GM12892 (cell line): ENCODE results near the gene C17orf78.
A peak's percentile ranks its signal among the peaks of the same experiment; 100 is the strongest.
"Not testable (repeated sequence)": the region's sequence is repeated elsewhere in the genome, so short reads cannot be mapped to it uniquely, and the experiment has no call there.

Source experiments
- DNase-seq: peaks from one replicate; pipeline ENCODE4 v3.0.0; 2011; ENCODE audit not compliant: insufficient read length
- FAIRE-seq: peaks from 2 replicates; lab custom pipeline; 2011; peaks lifted over from hg19 to GRCh38; lab: Jason Lieb, UNC
- POLR2A ChIP-seq: IDR thresholded peaks from 2 replicates; pipeline ENCODE4 v1.6.1; 2011; ENCODE audit warnings: low read depth, low read length, control low read depth
- POLR2AphosphoS5 ChIP-seq: IDR thresholded peaks from 2 replicates; pipeline ENCODE4 v1.6.1; 2011; ENCODE audit warnings: low read depth, low read length, control low read depth
- TAF1 ChIP-seq: IDR thresholded peaks from 2 replicates; pipeline ENCODE4 v1.6.1; 2011; ENCODE audit warnings: low read depth, mild to moderate bottlenecking, control low read depth, low read length, borderline replicate concordance

C17orf78 gene

DNA sequence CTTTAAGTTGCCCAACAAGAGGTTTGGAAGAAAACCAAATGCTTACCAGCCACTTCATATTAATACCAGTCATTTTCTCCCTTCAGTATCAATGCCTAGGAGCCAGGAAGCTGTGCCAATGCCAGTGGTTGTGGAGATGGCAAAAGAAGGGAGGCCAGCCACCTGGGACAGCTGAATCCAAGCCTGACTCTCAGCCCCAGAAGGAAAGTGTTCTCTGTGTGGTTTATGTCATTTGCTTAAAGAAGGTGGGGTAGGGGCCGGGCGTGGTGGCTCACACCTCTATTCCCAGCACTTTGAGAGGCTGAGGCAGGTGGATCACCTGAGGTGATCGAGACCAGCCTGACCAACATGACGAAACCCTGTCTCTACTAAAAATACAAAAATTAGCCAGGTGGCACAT lies 13.4 kb downstream of the C17orf78 start:
- no peak for DNase-seq
- no peak for FAIRE-seq
- TF ChIP-seq POLR2AphosphoS5 (no peak), POLR2A (no peak), TAF1 (no peak)

DNA sequence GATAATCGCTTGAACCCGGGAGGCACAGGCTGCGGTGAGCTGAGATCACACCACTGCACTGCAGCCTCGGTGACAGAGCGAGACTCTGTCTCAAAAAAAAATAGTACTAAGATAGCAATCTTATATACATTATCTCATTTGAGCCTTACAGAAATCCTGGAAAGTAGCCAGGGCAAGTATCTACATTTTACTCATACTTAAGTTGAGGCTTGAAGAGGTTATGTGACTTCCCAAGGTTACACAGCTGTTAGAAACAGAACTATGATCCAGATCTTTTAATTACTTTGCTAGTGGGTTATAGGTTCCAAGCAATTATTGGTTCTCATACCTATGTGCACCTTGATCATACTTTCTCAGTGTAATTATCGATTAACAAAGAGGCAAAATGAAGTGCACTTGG lies 15.4 kb downstream of the C17orf78 start:
- TF ChIP-seq POLR2A (no peak), TAF1 (no peak), POLR2AphosphoS5 (no peak)
- DNase-seq = no peak

DNA sequence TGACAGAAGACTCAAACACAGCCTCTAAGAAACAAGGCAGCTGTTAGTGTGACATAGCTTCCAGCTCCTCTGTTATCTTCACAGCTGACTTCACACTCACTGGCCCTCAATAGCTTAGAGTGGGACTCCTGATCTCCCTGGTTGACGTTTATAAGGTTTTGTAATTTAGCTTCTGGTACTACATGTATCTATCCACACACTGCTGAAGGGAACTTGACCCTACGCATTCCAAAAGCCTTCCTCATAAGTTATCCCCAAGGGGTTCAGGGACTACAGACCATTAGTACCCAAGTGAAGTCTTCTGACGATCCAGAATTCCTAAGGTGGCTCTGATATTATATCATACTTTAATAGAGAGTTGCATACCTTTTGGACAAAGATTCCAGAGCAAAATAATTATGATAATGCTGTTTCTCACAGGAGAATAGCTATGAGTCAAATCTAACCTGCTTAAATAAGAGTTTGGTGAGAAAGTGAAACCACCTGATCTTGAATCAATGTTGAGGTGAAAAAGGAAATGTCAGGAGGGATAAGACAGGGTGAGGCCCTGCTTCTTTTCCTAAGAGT lies 16.3 kb downstream of the C17orf78 start:
- DNase-seq (peak; percentile 19), FAIRE-seq (no peak)
- TF ChIP-seq POLR2AphosphoS5 = no peak
- no peak for TF ChIP-seq TAF1
- TF ChIP-seq POLR2A = no peak

More for the DNA sequence above, 15.4 kb downstream of the C17orf78 start:
- FAIRE-seq = no peak

DNA sequence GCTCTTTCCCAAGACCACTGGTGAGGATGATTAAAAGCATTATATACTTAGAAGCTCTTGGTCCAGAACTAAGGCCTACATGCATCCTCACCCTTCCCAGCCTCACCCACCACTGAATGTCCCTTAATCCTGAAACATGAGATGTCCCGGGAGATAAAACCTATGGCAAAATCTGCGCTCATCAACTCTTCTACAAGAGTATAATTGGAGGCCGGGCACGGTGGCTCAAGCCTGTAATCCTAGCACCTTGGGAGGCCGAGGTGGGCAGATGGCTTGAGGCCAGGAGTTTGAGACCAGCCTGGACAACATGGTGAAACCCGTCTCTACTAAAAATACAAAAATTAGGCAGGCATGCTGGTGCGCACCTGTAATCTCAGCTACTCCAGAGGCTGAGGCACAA lies 17.6 kb downstream of the C17orf78 start:
- FAIRE-seq (no peak), DNase-seq (no peak)
- TF ChIP-seq TAF1 = no peak
- no peak for TF ChIP-seq POLR2AphosphoS5
- no peak for TF ChIP-seq POLR2A

DNA sequence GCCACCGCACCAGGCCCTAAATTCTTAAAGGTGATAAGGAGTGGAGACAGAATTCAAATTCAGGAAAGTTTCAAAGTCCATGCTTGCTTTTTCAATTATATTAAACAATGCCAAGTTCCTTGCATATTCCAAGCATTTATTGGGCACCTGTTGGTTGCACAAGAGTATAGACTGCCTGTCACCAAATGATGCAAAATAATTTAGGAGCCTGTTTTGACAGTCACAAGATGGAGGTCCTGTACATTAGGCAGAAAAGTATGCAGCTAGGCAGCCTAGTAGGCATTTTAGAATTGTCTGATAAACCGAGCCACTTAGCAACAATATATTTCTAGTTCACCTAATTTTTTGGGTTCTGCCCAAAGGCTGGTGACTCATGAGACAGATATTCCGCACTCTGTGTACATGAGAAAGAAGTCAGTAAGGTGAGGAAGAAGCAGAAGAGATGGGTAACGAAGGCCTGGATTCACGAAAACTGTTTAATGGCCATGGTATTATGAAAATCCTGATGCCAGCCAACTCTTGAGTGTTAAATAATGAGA lies 23.5 kb downstream of the C17orf78 start:
- FAIRE-seq (no peak), DNase-seq (no peak)
- TF ChIP-seq TAF1 (no peak), POLR2A (no peak), POLR2AphosphoS5 (no peak)

DNA sequence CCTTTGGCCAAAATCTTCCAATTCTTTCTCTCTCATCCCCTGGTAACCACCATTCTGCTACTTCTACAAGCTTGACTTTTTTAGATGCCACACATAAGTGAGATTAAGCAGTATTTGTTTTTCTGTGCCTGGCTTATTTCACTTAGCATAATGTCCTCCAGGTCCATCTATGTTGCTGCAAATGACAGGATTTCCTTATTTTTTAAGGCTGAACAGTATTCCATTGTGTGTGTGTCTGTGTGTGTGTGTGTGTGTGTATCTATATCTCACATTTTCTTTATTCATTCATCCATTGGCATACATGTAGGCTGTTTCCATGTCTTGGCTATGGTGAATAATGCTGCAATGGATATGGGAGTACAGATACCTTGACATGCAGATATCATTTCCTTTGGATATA lies 24.7 kb downstream of the C17orf78 start:
- no peak for TF ChIP-seq TAF1
- no peak for TF ChIP-seq POLR2AphosphoS5
- TF ChIP-seq POLR2A = no peak
- FAIRE-seq (no peak), DNase-seq (no peak)

DNA sequence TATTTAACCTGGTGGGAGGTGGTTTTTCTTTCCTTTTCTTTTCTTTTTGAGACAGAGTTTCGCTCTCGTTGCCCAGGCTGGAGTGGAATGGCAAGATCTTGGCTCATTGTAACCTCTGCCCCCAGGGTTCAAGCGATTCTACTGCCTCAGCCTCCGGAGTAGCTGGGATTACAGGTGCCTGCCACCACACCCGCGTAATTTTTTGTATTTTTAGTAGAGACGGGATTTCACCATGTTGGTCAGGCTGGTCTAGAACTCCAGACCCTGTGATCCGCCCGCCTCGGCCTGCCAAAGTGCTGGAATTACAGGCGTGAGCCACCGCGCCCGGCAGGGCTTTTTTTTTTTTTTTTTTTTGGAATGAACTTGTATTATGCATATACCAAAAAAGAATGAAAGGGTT lies 29.7 kb downstream of the C17orf78 start:
- DNase-seq = not testable (repeated sequence)

DNA sequence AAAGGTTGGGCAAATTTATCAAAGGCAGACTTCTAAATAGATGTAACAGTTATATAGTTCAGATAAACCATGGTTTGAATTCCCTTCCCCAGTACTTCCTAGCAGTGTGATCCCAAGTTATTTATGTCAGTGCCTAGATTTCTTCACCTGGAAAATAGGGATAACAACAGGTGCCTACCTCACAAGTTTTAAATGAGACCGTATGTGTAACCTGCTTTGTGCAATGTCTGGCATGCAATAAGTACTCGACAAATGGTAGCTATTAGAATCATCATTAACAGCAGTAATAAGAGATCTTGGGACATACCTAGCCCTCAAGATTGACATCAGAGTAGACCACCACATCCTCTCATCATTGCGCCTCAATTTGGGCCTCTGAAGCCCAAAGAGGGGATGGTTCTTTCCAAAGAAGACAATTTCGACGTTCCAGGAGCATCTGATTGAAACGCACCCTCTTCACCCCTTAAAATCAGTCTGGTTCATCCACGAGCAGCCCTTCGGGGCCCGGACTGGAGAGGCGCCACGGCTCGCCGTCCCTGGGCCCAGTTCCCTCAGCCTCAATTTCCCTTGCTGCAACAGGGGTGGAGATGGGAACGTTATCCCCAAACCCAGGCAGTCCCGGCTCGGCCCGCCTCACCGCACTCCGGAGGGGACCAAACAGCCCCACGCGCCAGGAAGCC lies 30.3 kb downstream of the C17orf78 start:
- TF ChIP-seq TAF1 = no peak
- TF ChIP-seq POLR2AphosphoS5 = no peak
- no peak for TF ChIP-seq POLR2A
- FAIRE-seq (no peak), DNase-seq (no peak)

More for the DNA sequence above, 29.7 kb downstream of the C17orf78 start:
- FAIRE-seq = not testable (repeated sequence)

DNA sequence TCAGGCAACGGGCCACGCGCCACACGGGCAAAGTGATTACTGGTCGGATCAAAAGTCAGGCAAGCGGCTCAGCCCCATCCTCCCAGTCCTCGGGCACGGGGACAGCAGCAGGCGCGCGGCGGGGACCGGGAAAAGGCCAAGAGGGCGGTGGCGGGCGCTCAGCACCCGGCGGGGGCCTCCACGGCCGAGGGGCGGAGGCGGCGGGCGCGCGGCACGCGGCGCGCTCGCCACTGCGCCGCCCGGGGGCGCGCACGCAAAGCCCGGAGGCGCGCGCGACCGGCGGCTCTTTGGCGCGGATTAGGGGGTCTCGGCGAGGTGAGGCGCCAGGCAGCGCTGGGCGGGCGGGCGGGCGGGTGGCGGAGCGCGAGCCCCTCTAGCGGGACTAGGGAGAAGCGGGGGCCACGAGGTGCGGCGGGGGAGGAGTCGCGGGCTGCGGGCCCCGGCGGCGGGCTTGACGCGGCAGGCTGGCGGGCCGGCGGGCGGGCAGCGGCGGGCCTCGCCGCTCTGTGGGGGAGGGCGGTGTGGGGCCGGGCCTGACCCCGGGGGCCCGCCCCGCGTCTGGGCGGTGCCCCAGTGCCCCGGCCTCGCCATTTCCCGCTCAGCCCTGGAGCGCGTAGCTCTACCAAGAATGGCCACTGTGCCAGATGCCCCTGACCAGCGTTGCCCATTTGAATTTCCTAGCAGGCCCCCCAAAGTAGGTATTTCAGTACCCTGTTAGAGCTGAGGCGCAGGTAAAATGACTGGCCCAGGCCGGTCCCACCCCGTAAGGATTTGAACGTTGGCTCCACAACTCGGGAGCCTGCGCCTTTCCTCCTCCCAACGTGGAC lies 31.1 kb downstream of the C17orf78 start, which contains the start of the genes ACACA and TADA2A:
Gene ACACA, minus strand, starts transcription at position 202 of the 827 bp plus-strand sequence. CDS start 537 bp downstream, outside the sequence.
Gene TADA2A, plus strand, starts transcription at position 252 of the 827 bp plus-strand sequence. CDS start 4,480 bp downstream, outside the sequence.
- peak; percentile 65 for TF ChIP-seq TAF1
- TF ChIP-seq POLR2AphosphoS5 = peak; percentile 76
- peak; percentile 79; the same call in 1 of the 2 replicates for TF ChIP-seq POLR2A
- peak; percentile 93 for DNase-seq
- no peak for FAIRE-seq

DNA sequence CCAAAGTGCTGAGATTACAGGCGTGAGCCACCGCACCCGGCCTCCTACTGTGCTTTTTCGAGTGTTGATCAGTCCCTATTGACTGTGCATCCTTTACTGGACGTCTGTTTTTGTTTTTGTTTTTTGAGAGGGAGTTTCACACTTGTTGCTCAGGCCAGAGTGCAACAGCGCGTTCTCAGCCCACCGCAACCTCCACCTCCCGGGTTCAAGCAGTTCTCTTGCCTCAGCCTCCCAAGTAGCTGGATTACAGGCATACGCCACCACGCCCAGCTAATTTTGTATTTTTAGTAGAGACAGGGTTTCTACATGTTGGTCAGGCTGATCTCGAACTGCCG lies 32.3 kb downstream of the C17orf78 start:
- DNase-seq, FAIRE-seq: not testable (repeated sequence)

DNA sequence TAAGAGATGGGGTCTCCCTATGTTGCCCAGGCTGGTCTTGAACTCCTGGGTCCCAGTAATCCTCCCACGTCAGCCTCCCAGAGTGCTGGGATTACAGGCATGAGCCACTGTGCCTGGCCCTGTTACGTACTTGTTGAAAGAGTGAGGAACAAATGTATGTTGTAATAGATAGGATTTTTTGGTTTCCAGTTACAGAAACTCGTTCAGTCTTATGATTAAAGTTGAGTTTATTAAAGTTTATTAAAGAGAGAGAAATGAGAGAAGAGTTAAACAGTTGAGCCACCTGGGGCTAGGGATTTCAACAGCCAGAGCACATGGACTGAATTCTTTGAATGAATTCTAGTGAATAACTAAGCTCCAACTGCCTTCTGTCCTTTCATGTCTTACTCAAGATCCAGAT lies 34.6 kb downstream of the C17orf78 start:
- DNase-seq (no peak), FAIRE-seq (no peak)
- TF ChIP-seq POLR2A (no peak), TAF1 (no peak), POLR2AphosphoS5 (no peak)
